ENCODE measurements around the gene NFX1.

Gene NFX1

GRCh38 chr9:33277484-33277883, 12.8 kb upstream of the NFX1 start:
- TF ChIP-seq CTCF (IDR thresholded peaks at IDR 0.05; ENCODE audit: low read length, missing control alignments), result no peak
- DNase-seq (ENCODE audit: low read depth), result no peak
- no peak overlapping the region for H3K4me3 ChIP-seq (replicated peaks; ENCODE audit: low read depth, low read length)

- no peak overlapping the region for H3K4me3 ChIP-seq (replicated peaks; ENCODE audit: low read depth, low read length)
- DNase-seq (ENCODE audit: low read depth), result no peak
- TF ChIP-seq CTCF (IDR thresholded peaks at IDR 0.05; ENCODE audit: low read length, missing control alignments), result no peak
Measured at GRCh38 chr9:33285502-33285901, 4.8 kb upstream of the NFX1 start.

- H3K4me3 ChIP-seq (replicated peaks; ENCODE audit: low read depth, low read length), result no peak overlapping the region
- TF ChIP-seq CTCF (IDR thresholded peaks at IDR 0.05; ENCODE audit: low read length, missing control alignments), result peak; percentile 87
- DNase-seq (ENCODE audit: low read depth), result peak; percentile 82
Measured at GRCh38 chr9:33287087-33287490, 3.2 kb upstream of the NFX1 start.

GRCh38 chr9:33288235-33288634, 2.1 kb upstream of the NFX1 start:
- no peak for DNase-seq (ENCODE audit: low read depth)
- no peak overlapping the region for H3K4me3 ChIP-seq (replicated peaks; ENCODE audit: low read depth, low read length)
- no peak for TF ChIP-seq CTCF (IDR thresholded peaks at IDR 0.05; ENCODE audit: low read length, missing control alignments)

- no peak overlapping the region for H3K4me3 ChIP-seq (replicated peaks; ENCODE audit: low read depth, low read length)
- DNase-seq (ENCODE audit: low read depth), result no peak
- TF ChIP-seq CTCF (IDR thresholded peaks at IDR 0.05; ENCODE audit: low read length, missing control alignments), result no peak
Measured at GRCh38 chr9:33288828-33289483, 1.4 kb upstream of the NFX1 start.

GRCh38 chr9:33289496-33289895, 820 bp upstream of the NFX1 start:
- DNase-seq (ENCODE audit: low read depth), result peak; percentile 11
- peak overlapping the region; percentile 69 for H3K4me3 ChIP-seq (replicated peaks; ENCODE audit: low read depth, low read length)
- no peak for TF ChIP-seq CTCF (IDR thresholded peaks at IDR 0.05; ENCODE audit: low read length, missing control alignments)

- H3K4me3 ChIP-seq (replicated peaks; ENCODE audit: low read depth, low read length), result peak overlapping the region; percentile 69
- DNase-seq (ENCODE audit: low read depth), result no peak
- TF ChIP-seq CTCF (IDR thresholded peaks at IDR 0.05; ENCODE audit: low read length, missing control alignments), result no peak
Measured at GRCh38 chr9:33289936-33290246, 425 bp upstream of the NFX1 start.

Data from fibroblast of pulmonary artery (primary cell).